ENCODE measurements around the gene MIS12.

The MIS12 gene

GRCh38 chr17:5486206-5487124 is at the start of gene MIS12:
Gene MIS12, plus strand, starts transcription at chr17:5486566. Its CDS starts 2,297 bp downstream, at chr17:5488863.
- peak; percentile 94 for DNase-seq

GRCh38 chr17:5437721-5438317 is 48.5 kb upstream of the MIS12 start:
- DNase-seq, result no peak

DNA sequence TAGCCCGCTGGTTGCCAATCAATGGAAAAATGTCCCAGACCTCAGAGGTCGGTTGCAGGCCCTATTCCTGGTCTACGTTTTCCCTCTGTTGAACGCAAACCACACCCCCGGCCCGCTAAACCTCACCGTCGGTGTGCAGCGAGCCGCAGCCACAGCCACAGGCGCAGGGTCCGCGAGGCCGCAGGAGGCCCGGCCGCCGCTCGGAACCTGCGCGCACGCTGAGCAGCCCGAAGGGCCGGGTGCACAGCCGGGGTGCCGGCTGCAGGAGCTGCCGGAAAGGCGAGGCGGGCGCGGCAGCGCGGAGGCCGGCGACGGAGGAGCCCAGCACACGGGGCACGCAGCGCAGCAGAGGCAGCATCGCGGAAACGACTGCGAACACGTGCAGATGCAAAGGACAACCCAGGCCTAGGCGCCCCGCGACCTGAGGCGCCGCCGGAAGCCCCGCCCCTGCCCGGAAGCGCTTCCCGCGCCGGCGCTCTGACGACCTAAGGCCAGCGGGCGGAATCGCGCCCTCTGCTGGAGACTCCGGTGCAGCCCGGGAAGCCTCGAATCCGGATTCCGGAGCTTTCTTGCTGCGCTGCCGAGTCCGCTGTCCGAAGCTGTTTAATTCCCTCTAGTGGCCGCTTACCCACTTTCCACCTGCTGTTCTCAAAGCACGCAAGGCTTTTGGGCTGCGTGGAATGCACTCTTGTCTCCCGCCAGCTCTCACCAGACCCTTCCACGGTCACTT is 47.5 kb upstream of the MIS12 start, which contains the start of gene C1QBP:
C1QBP (minus strand) TSS at position 440 of the 730 bp plus-strand sequence; CDS start at position 358, 82 bp downstream.
- peak; percentile 87 for DNase-seq

GRCh38 chr17:5439446-5439764 is 47.0 kb upstream of the MIS12 start:
- no peak for DNase-seq

DNA sequence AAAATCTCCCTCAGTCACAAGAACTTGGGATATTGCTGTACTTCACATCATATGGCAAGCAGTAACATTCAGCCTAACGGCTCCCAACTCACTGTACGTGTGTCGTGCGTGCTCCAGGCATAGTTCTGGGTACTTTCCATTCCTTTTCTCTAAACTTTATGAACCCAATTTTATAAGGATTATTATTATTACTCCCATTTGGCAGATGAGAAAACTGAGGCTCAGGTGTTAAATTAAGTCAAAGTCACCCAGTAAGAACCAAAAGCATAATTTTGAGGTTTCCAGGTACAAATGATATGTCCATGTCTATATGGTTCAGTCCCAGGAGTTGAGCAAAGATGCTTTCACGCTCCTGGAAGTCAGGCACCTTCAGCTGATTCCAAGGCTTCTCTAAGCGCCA is 42.6 kb upstream of the MIS12 start:
- DNase-seq, result no peak

DNA sequence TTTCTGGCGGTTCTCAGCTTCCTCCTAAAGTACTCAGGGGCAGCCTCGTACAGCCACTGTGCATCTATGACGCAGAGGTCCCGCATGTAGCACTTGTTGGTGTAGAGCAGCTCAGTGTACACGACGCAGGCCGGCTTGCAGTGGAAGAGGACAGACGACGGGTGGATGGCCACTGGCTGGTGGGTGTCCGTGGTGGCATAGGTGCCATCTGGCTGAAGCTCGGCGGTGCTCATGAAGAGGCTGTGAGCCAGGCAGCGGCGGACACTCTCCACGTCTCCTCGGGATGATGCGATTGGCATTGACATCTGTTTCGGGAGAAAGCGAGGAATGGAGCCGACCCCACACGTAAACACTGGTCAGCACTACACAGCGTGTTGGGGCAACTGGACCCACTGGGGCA is 42.2 kb upstream of the MIS12 start:
- no peak for DNase-seq

GRCh38 chr17:5446786-5447185 is 39.6 kb upstream of the MIS12 start:
- no peak for DNase-seq

- DNase-seq, result no peak
These were observed 21.5 kb upstream of the MIS12 start for GRCh38 chr17:5464717-5465507.

- no peak for DNase-seq
These were observed 20.1 kb upstream of the MIS12 start for GRCh38 chr17:5466295-5466694.

- no peak for DNase-seq
These were observed 18.9 kb upstream of the MIS12 start for GRCh38 chr17:5467416-5467815.

GRCh38 chr17:5468075-5468473 is 18.3 kb upstream of the MIS12 start:
- no peak for DNase-seq

DNA sequence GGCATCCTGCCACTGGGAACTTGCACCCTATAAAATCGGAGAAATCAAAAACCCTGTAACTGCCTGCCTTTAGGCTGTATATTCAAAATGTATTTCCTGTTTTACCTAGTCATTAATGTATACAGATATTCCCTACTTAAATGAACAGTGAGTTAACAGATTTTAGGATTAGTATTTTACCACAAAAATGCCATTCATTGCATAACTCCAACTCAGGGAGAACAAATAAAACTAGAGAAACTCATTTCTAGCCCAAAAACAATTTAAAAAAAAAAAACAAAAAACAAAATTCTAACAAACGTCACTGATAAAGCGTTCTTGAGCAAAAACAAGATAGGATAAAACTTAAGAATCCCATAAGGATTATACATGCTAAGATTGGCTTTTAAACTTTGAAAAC is 13.9 kb upstream of the MIS12 start:
- DNase-seq, result no peak

DNA sequence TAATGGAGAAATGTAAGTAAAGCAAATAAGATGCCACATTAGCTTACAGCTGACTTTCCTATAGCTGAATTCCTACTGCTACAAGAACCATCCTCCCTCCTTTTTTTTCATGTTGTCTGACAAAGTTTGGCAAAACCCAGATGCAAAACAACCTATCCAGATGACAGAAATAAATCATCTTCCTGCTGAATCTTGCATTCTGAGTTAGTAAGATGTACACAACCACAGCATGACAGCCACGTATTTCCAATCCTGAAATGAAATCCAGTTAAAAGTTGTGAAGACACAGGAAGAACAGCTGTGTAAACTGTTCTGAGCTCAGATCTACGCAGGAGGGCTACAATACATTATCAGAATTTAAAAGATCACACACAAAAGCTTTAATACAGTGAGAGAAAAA is 12.5 kb upstream of the MIS12 start:
- DNase-seq, result no peak

GRCh38 chr17:5478992-5479391 is 7.4 kb upstream of the MIS12 start:
- no peak for DNase-seq

DNA sequence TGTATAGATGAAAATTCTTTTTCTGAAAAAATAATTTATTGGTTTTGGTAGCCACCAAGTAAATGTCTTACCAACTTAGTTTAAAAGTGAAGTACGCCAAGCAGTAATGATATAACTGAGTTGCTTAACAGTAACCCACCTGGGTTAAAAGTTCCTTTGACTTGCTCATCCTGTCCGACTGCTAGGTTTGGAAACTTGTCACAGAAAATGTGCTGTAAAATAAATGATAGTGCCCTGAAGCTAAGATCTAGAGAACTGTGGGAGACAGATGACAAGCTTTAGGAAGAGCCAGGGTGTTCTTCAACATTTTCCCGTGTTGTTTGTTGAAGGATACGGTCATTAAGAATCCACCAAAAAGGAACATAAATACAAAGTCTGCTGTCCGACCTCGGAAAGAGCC is 5.4 kb upstream of the MIS12 start:
- DNase-seq, result no peak

DNA sequence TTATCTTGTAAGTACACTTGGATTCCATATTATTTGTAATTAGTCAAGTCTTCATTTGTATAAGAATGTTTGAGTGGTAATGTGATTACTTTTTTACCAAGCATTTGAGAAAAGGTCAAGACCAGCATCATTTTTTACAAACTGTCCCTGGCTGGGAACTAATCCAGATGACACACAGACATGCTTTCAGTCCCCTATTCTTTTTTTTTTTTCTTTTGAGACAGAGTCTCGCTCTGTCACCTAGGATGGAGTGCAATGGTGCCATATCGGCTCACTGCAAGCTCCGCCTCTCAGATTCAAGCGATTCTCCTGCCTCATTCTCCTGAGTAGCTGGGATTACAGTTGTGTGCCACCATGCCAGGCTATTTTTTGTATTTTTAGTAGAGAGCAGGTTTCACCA is 4.9 kb upstream of the MIS12 start:
- no peak for DNase-seq

DNA sequence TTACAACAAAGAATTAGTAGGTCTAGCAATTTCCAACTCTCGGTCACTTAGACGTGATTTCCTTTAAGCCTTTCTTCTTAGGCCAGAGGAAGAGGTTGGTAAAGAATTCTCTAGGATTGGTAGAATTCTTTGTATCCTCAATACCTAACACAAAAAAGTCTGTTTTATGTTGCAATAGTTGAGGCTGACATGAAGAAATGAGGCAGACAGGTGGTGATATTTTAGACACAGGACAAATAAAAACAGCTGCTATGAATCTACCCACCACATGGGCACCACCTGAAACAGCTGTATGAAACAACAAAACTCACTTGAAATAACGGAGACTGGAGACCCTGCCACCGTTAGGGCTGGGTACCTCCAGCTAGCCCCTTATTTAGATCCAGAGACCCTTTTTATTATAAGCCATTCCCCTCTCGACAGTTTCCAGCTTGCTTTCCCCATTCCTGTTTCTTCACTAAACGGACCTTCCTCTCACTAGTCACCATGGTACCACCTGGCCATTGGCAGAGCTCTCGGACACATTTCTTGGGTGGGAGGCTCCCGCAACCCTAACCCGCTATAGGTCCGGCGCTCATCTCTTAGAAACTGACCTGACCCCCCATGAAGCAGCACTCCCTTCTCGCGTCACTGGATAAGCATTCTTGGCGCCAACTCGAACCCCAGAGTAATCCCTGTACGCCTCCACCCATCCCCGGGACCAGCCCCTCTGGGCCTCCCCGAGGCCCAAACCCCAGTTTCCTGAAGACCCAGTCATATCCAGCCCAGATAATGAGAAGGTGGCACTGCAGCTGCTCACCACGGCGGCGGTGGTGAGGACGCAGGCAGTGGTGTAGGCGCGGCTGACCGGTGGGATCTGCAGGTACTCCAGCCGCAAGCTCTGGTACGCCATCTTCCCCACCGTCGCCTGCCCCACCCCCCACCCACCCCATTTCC is 828 bp upstream of the MIS12 start, which contains the start of gene DERL2:
DERL2 (minus strand) TSS at position 909 of the 936 bp plus-strand sequence; CDS start at position 892, 17 bp downstream.
- no peak for DNase-seq

- no peak for DNase-seq
These were observed 2.4 kb downstream of the MIS12 start for GRCh38 chr17:5488752-5489151.

DNA sequence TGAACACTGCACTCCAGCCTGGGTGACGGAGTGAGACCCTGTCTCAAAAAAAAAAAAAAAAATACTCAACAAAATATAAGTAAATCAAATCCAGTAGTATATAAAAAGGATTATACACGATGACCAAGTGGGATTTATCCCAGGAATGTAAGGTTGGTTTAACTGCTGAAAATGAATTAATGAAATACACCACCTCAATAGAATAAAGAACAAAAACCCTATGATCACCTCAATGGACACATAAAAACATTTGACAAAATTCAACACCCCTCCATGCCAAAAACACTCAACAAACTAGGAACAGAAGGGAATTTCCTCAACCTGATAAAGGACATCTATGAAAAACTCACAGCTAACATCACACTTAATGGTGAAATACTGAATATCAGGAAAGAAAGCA is 6.6 kb downstream of the MIS12 start:
- no peak for DNase-seq

DNA sequence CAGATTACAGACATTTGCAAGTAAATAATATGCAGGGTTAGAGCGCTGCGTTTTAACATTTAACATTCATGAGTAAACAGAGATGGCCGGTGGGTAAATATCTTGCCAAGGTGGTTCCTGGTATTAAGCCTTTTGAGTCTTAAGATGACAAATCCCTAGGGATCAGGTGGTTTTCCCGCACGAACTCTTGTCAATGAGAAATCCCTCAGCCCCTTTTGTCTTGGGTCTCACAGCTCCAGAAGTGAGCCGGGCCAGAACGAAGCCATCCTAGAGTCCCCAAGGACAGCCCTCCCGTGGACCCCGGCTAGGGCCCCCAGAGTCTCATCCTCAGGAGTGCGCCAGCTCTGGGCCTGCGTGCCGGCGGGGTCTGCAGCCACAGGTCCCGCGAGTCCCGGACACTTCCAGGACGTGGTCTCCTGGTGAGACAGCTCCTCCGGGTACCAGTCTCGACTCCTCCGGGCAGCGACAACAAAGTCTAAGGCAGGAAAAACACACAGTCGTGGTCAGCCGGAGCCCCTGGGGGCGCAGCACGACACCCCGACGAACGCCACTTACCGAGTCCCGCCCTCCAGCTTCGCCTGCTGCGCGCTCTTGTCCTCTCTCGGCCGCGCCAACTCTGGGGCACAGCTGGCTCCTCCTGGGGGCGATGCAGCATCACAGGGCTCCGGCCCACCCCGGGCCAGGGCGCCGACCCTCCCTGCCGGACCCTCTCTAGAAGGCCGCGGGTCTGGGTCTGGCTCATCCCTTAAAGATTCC is 13.3 kb downstream of the MIS12 start:
- DNase-seq, result no peak

- DNase-seq, result no peak
These were observed 13.9 kb downstream of the MIS12 start for GRCh38 chr17:5500247-5500588.
